GM19372 (cell line): Measurements from ENCODE around the gene ADAM15.

Source experiments
- ATAC-seq: cut with Tn5 transposase; IDR thresholded peaks from one replicate; pipeline ENCODE4 v1.9.1; 2021; ENCODE audit warnings: mild to moderate bottlenecking, low read depth, moderate library complexity; ENCODE audit not compliant: unreplicated experiment

The ADAM15 gene

DNA sequence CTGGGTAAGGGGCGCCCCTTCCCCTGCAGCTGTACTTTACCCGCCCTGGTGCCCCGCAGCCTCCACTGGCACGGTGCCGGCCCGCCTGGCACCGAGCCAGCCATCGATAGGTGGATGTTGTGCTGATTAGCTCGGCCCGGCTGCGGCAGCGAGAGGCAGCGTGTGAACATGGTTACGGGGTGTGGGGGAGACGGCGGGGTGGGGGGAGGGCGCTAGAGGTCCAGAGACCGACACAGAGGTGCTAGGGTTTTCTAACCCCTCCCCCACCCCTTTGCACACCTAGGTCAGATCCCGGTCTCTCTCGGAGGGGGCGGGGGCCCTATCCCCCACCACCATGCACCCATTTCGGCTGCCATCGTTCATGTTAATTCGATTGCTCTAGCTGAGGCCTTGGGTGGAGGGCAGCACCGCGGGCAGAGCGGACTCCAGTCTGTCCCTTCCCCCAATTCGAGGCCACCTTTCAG lies 19.1 kb downstream of the ADAM15 start:
- no peak for ATAC-seq

DNA sequence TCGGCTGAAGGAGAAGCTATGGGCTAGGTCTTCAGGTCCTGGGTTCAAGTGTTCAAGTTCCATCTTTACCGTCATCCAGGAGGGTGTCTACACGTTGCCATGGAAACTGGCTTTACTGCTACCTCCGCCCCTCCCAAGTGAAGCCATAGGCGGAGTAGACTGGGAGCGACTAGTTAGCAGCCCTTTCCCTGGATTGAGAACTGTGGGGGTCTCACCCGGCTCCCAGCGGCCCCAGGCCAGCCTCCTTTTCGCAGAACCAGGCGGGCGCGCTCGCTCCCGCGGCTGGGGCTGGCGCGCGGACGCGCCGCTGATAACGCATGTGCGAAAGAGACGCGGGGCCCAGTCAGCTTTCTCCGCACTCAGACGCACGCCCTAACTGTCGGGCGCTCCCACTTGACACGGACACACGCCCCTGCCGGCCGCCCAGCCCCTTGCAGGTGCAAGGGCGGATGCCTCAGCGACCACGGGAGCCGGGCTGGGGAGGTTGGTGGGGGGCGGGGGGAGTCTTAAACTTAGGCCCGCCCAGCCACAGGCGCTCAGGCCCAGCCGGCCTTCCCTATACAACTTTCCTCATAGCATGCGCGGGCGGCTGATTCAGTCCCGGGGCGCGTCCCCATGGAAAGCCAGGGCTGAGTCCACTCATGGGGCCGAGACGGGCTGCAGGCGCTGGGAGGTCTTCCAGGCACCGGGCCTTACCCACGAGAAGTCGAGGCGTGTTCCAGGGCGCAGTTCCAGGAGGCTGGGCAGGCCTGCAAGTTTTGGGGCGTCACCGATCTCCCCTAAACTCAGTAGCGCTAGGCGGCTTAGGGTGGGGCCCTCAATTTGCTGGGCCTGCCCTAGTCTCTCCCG lies 19.8 kb downstream of the ADAM15 start:
- peak; percentile 68 for ATAC-seq

DNA sequence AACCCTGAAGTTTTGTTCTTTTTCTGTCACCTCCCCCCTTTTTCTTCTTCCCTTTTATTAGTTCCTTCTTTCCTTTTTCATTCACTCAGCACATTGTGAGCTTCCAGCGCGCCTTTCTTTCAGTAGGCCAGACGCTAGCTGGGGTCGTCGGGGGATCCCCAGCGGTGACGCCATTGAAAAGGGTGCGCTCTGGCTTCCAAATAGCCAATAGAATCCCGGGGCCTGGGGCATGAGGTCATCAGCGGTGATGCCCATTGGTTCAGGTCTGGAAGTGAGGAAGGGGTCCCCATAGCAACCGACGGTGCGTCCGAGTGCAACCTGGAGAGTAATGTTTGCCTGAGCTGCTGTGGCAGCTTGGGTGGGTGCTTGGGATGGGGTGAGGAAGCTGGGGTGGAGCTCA lies 20.6 kb downstream of the ADAM15 start:
- ATAC-seq: no peak

DNA sequence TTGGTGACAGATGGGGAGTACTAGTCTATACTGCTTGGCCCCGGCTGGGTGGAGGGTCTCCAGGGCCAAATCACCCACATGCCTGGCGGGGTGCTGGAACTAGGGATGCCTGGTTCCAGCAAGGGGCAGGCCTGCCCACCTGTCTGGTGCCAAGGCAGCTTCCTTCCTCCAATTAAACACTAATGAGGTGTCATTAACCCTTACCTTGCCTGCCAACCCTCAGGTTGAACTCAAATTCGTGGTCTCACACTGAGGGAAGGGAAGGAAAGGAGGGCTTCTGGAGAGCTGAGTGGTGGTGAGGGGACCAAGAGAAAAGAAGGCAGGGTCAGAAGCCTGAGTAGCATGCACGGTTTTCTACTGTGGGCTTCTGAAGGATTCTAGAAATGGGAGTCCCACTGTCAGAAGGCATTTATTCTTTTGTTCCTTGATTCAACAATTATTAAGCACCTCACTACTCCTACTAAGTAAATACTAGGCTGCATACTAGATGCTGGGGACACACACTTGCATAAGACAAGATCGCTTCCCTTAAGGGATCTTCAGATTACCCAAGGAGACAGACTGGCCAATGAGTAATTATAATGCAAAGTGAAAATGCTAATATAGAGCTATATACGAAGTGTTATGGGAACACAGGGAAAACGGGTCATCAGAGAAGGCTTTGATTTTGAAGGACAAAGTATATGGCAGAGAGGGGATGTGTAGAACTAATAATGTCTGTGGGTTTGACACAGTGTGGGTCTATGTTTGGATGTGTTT lies 21.6 kb downstream of the ADAM15 start:
- no peak for ATAC-seq

DNA sequence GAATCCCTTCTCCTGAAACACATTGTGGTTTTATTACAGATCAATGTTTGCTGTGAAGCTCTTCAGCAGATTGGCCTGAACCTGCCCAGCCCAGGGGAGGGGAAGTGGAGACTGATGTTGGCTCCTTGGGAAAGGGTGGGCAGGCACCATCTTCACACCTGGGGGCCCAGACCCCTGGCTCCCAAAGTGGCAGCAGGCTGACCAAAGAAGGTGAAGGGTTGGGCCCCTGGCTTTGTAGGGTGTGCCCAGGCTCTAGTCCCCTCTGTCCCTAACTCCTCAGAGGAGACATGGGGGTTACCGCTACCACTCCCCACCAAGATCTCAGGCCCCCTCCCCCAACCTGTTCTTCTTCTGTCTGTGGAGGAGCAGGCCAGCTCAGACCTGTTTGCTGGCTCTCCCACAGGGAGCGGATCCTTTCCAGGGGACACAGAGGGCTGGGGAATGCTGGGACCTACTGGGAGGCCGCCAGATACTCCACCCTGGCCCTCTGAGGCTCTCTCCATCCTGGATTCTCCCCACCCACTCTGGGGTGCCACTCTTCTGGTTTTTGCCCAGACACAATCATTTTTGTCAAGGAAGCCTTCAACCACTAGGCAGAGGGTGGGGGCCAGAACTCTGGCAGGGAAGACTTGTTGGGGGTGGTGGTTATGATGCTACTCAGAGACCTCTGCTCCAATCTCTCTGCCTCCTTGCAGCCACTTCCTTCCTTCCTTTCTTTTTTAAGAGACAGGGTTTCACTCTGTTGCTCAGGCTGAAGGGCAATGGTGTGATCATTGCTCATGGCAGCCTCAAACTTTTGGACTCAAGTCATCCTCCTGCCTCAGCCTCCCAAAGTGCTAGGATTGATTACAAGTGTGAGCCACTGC lies 22.5 kb downstream of the ADAM15 start:
- ATAC-seq: no peak

DNA sequence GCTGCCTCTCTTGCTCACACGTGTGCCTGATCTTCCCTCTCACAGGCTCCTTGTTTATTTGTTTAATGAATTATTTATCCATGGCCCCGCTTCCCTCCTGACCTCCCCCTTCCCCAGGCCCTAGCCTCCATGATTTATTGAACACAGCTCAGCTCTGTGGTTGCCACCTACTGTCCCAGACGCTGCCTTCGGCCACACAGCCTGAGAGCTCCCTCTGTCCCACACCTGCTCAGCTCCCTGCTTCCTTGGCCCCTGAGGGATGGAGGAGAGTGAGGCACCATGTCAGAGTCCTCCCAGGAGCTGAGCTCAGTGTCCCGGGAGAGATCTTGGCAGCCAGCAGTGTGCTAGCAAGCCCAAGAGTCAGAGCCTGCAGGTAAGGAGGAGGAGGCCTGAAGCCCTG lies 24.4 kb downstream of the ADAM15 start:
- ATAC-seq: no peak

DNA sequence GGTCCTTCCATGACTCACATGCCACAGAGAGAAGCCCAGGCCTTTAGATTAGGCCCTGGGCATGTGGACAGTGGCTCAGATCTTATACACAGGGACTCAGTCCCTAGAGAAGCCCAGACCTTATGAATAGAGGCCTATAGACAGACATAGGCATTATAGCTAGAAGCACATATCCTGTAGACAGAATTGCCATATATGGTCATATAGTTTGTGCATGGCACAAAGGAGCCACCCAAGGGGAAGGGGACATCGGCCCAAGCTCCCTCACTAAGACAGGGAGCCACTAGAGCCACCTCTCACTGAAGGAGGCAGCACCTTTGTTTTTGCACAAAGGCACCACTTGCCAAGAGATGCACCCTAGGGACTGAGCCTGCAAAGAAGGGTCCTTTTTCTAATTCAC lies 25.3 kb downstream of the ADAM15 start:
- no peak for ATAC-seq

DNA sequence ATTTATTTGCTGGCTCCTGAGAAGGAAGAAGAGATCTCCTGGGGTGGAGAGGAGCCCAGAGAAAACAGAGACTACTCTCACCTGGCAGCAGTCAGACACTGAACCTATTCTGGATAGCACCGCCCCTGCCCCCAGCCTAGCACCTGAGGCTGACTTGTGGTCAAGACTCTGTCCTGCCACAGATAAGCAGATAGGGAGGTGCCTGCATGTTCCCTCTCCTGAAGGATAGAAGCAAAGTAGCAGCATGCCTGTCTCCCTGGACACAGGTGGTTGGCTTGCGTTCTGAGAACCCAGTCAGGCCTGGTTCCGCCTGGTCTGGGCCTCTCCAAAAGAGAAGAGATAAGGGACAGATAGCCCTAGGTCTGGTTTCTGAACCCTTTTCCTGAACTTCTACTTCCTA lies 26.2 kb downstream of the ADAM15 start:
- no peak for ATAC-seq

DNA sequence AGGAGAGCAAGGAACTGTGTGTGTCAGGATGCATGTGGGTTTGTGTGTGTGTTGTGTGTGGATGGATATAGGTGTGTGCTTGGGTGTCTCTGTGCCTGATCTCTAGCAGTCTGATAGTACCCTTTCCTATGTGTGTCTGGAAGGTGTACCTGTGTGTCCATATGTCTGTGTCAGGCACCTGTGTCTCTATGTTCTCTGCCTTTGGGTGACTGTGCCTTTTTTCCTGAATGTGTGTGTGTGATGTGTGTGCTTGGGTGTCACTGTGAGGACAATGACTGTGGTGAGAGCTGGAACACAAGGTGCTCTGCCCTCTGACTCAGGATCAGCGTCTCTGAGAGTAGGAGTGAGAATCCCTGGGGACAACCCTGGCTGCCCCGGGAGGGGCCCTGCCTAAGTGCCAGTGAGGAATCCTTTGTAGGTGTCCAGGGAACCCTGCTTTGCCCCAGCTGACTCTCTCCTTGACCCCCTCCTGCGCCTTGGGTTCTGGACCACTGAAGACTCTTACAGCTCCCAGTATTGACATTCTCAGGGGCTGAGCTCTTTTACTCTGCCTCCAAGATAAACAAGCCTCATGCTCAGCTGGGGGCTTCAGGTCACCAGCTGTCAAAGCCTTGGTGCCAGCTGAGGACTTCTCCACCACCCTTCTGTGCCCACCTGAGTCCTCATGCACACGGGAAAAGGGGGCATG lies 26.8 kb downstream of the ADAM15 start:
- ATAC-seq: no peak

DNA sequence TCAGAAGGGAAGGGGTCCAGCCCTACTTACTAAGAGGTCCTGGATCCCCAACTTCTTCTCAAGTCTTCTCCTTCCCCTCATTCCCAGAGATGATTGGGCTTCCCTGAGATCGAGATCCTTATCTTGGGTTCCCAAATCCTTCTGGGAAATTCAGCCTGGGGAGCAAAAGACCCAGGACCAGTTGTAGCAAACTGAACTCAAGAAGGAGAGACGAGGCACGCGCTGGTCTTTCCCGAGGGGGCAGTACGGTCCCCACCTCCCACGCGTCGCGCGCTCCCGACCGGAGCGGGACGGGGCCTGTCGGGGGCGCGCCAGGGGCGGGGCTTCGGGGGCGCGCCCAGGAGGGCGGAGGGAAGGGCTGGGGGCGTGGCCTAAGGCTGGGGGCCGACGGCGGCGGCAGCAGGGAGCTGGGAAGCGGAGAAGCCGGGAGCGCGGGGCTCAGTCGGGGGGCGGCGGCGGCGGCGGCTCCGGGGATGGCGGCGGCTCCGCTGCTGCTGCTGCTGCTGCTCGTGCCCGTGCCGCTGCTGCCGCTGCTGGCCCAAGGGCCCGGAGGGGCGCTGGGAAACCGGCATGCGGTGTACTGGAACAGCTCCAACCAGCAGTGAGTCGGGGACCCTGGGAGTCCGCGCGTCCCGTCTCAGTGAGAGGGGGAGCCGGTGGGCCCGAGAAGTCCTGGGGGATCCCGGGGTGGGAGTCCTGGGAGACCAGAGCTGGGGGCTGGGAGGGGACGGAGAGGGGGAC lies 27.5 kb downstream of the ADAM15 start, which contains the start of gene EFNA3:
Gene EFNA3 (plus strand): TSS at position 369 of the 741 bp plus-strand sequence. CDS start 105 bp downstream, at position 474.
- ATAC-seq: no peak

DNA sequence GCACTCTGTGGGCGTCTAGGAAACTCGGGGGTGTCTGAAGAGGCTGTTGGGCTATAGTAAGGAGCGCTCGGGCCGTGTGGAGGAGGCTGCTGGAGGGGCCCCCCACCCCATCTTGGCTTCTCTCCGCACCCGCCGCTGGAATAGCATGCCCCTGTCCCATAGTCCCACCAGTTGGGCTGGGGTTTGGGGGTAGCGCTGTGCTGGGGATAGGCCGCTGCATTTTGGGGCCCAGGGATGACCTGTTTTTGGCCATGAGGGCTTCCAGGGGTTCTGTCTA lies 28.0 kb downstream of the ADAM15 start:
- no peak for ATAC-seq

DNA sequence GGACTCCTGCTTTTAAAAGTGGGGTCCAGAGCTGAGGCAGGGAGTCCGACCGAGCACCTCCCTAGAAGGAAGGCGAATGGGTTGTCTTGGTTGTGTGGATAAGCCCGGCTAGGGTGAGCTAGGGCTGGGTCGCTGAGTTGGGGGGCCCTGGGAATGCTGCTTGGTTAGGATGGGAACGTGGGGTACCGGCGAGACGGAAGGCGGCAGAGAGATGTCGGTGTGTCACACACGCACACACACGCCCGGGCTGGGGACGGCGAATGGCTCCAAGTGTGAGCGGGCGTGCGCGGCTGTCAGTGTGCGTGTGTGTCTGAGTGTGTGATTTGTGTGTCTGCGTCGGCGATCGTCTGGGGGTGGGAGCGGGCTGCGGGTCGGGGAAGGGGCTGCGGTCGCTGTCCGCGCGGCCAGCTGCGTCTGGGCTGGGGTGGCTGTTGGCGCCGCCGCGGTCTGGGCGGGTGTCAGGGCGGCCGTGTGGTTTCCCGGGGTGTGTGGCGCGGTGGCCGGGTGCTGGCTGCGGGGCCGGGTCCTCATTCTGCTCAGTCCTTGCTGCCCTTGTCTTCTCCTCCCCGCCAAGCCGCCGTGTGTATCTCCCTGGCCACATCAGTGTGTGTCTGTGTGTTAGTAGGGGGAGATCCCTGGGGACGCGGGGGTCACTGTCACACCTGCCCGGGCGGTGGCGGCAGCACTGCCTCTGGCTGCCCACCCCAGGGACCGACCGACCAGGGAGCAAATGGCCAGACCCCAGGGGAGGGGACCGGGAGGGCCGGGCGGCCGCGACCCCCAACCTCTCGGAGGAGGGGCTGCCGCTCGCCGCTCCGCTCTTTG lies 28.6 kb downstream of the ADAM15 start:
- ATAC-seq: no peak

DNA sequence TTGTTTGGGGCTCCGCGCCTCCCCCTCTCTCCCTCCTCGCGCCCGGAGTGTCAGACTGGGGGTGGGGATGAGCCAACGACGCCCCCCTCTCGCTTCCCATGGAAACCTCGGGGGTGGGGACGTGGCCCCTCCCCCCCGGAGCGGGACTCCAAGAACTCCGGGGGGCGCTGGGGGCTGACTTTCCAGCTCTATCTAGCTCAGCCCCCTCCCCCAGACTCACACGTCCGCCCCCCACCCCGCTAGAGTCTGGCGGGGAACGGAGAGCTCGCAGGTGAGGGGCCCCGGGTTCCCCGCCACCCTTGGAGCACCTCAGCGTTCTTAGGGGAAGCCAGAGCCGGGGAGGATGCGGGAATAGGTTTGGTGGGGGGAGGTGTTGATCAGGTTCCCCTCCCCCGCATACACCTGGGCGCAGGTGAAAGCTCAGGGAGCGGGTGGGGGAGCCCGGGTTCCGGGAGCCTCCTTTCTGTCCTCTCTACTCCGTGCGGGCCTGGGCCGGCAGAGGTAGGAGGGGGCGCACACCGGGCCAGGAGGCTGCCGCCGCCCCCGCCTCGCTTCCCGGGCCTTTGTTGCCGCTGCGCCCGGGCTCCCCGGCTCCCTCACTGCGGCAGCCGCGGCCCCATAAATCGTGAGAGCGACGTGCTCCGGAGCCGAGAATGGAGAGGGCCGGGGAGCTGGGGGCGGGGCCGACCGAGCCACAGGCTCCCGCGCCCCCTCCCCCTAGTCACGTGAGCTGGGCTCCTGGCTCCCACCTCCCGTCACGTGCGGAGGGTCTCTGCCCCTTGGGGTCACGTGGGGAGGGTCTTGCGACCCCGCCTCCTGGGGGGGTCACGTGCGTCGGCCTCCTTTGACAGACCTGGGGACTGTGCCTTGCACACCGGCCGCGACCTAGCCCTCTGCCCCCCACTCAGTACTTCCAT lies 29.5 kb downstream of the ADAM15 start:
- no peak for ATAC-seq

DNA sequence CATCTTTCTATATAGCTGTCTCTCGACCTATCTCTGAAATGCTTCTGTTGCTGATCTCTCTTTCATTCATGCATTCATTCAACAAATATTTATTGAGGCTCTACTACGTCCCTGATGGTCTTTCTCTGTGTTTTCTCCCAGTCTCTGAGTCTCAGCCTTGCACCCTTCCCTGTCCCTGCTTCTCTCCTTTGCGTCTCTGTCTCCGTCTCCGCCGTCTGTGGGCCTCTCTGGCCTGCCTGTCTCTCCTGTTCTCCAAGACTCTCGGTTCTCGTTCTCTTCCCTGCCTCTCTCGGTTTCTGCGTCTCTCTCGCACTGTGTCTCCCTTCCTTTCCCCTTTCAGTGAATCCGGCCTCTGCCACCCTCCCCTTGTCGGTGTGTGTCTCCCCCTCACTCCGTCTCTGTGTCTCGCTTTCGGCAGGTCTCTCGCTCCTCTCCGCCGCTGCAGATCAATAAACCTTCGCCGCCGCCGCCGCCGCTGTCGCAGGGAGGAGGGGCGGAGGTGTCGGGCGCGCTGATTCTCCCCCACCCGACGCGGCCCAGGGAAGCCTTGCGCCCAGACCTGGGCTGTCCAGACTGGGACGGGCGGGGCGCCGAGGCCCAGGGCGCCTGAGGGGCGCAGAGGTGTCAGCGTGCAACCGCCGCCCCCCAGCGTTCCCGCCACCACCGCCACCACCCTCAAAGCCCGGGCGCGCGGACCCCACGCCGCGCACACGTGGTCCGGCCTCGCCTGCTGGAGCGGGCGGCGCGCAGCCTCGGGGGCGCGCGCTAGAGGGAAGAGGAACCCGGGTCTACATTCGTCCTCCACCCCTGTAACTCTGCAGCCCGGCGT lies 30.6 kb downstream of the ADAM15 start:
- ATAC-seq: no peak

DNA sequence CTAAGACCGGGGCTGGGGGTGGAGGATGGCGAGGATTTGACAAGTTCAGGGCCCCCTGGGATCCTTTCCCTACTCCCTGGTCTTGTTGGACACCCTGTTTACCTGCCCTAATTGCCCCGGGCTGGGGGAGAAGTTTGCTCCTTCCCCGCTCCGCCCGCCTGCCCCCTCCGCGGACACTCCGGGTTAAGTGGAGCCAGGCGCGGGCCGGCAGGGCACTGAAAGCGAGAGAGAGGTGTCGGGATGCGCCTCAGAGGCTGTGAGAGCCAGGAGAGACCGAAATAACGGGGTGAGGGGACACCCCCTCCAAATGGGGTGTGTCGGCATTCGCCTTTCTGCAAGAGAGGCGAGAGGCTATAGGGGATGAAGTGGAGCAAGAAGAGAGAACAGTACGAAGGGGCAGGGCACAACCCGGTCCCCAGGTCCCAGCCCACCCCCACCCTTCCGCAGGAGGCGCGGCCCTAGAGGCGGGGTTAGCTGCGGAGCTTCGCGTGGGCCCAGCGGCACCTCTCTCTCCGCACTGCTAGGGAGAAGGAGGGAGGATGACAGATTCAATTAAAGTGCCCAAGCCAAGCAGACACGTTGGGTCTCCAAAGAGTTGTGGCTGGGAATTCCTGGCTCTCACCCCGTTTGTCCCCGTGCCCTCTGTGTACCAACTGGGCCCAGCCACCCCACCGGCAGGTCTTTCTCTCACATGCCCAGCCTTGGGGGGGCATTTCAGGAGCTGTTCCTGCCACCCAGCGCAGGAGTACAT lies 31.4 kb downstream of the ADAM15 start:
- ATAC-seq: no peak

DNA sequence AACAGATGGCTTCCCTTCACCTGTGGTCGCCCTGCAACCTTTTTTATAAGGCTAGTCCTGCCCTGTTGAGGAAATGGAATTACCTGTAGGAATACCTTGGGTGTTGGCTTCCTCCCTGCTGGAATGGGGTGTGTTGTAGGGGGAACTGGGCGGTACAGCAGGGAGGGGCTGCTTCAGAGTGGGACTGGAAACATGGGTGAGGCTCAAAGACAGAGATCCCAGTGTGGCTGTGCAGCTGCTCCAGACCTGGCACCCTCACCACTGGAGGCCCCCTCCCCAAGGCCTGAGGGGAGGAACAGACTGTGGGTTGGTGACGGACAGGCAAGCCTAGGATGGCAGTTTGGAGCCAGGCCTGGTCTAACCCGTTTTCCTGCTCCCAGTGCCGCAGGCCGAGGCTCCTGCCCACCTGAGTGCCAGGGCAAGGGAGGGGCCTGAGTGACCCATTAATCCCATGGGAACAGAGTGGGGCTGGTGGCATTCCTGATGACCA lies 32.0 kb downstream of the ADAM15 start:
- no peak for ATAC-seq
